GM23248 (cell line): Measurements from ENCODE around the gene LRRC8E. TPM values are rescaled to one million over a fixed set of nuclear protein-coding genes. Genes with fewer than 3 reads are reported as not detected.

ENCODE experiments used
- DNase-seq: peaks from one replicate; pipeline ENCODE4 v3.0.0-alpha.2; 2015
- H2AFZ ChIP-seq: fragments of 200-600 bp; sonication (generic); 2 replicates; pipeline ENCODE4 v1.6.1; 2016; ENCODE audit warnings: antibody characterized with exemption
- H3F3A ChIP-seq: fragments of 200-600 bp; sonication (generic); 2 replicates; pipeline ENCODE4 v1.6.1; 2016; ENCODE audit warnings: mild to moderate bottlenecking, antibody characterized with exemption, mixed run types; ENCODE audit not compliant: insufficient read depth
- H3K27ac ChIP-seq: fragments of 200-600 bp; sonication (generic); 2 replicates; pipeline ENCODE4 v1.5.1; 2016; ENCODE audit warnings: mild to moderate bottlenecking
- H3K27me3 ChIP-seq: fragments of 200-600 bp; sonication (generic); replicated peaks from 2 replicates; pipeline ENCODE4 v1.6.1; 2016; ENCODE audit warnings: mild to moderate bottlenecking; ENCODE audit not compliant: insufficient read depth
- H3K36me3 ChIP-seq: fragments of 200-600 bp; sonication (generic); 2 replicates; pipeline ENCODE4 v1.6.1; 2016; ENCODE audit warnings: low read depth, mild to moderate bottlenecking
- H3K4me1 ChIP-seq: fragments of 200-600 bp; sonication (generic); 2 replicates; pipeline ENCODE4 v1.6.1; 2016; ENCODE audit warnings: mild to moderate bottlenecking; ENCODE audit not compliant: insufficient read depth
- H3K4me2 ChIP-seq: fragments of 200-600 bp; sonication (generic); one replicate; pipeline ENCODE4 v1.6.1; 2016; ENCODE audit warnings: mild to moderate bottlenecking; ENCODE audit not compliant: unreplicated experiment
- H3K4me3 ChIP-seq: fragments of 200-600 bp; sonication (generic); 2 replicates; pipeline ENCODE4 v1.5.1; 2016; ENCODE audit warnings: mild to moderate bottlenecking
- H3K79me2 ChIP-seq: fragments of 200-600 bp; sonication (generic); 2 replicates; pipeline ENCODE4 v1.6.1; 2016; ENCODE audit warnings: mild to moderate bottlenecking; ENCODE audit not compliant: insufficient read depth
- H3K9ac ChIP-seq: fragments of 200-600 bp; sonication (generic); 2 replicates; pipeline ENCODE4 v1.6.1; 2016; ENCODE audit warnings: mild to moderate bottlenecking
- H3K9me2 ChIP-seq: fragments of 200-600 bp; sonication (generic); 2 replicates; pipeline ENCODE4 v1.6.1; 2016; ENCODE audit warnings: mixed run types, mild to moderate bottlenecking, moderate library complexity; ENCODE audit not compliant: insufficient read depth
- H3K9me3 ChIP-seq: fragments of 200-600 bp; sonication (generic); one replicate; pipeline ENCODE4 v1.6.1; 2017; ENCODE audit warnings: low read depth
- H4K20me1 ChIP-seq: fragments of 200-600 bp; sonication (generic); 2 replicates; pipeline ENCODE4 v1.6.0; 2016; ENCODE audit not compliant: insufficient read depth
- EZH2 ChIP-seq: fragments of 200-600 bp; sonication (generic); IDR thresholded peaks from 2 replicates; pipeline ENCODE4 v1.6.1; 2018; ENCODE audit warnings: antibody characterized with exemption, mild to moderate bottlenecking; ENCODE audit not compliant: insufficient read depth, poor library complexity, severe bottlenecking
- EZH2phosphoT487 ChIP-seq: fragments of 200-600 bp; sonication (generic); IDR thresholded peaks from 2 replicates; pipeline ENCODE4 v1.6.1; 2018; ENCODE audit warnings: antibody characterized with exemption, moderate library complexity, mild to moderate bottlenecking, low read depth; ENCODE audit not compliant: insufficient read depth
- WGBS, 2 experiments: methylation state at CpG; one replicate each; pipeline ENCODE4 v1.1.6; 2015 to 2017; ENCODE audit warnings: low lambda C conversion rate in 2 of 2, low coverage in 1 of 2; ENCODE audit errors: missing lambda C conversion rate in 2 of 2; 5-methylcytosine and 5-hydroxymethylcytosine counted together
- in situ Hi-C: fragments of 300-500 bp; cut with MboI; formaldehyde crosslinking; loops from 2 replicates; pipeline ENCODE4 v1.15.0; 2020
- polyA plus RNA-seq: library from polyadenylated mRNA; unstranded; fragments of >200 nt; fragmentation: Nextera tagmentation; extraction: Ambion mirVana; gene quantifications from 2 replicates; pipeline ENCODE4 v1.2.1, GENCODE V29; 2016
- total RNA-seq: library from RNA; depleted of rRNA; stranded (reverse); fragments of >200 nt; shearing (Covaris generic); gene quantifications from 2 replicates; pipeline ENCODE4 v1.2.3, GENCODE V29; 2014

The LRRC8E gene
- total and polyA plus RNA-seq, 2 experiments from 2014 or later: 3.6 to 3.7 TPM

GRCh38 chr19:7905859-7906258, 17.5 kb downstream of the LRRC8E start:
- Histone ChIP-seq H3K9me3 (no peaks in the 10 kb centered on the region), H3K4me2 (no peak overlapping the region), H3K4me1 (peaks cover 10% of the 10 kb centered on the region), H3K36me3 (no peaks in the 10 kb centered on the region), H3F3A (no peaks in the 10 kb centered on the region), H3K79me2 (peaks cover 56% of the 10 kb centered on the region), H3K4me3 (no peak overlapping the region), H4K20me1 (no peaks in the 10 kb centered on the region; the same call in 1 of the 2 replicates), H3K9ac (peak overlapping the region; percentile 89; the same call in 1 of the 2 replicates), H2AFZ (no peak overlapping the region), H3K9me2 (no peaks in the 10 kb centered on the region), H3K27ac (no peak overlapping the region), H3K27me3 (no peaks in the 10 kb centered on the region)
- no peak for DNase-seq
- 90% methylated on average over 6 to 10 of the region's 10 CpGs for WGBS, 2 experiments
- in situ Hi-C loops: no loop called here
- TF ChIP-seq EZH2phosphoT487: no peak

GRCh38 chr19:7907122-7907521, 18.8 kb downstream of the LRRC8E start:
- TF ChIP-seq EZH2: no peak
- H2AFZ ChIP-seq: no peak overlapping the region
- no peaks in the 10 kb centered on the region for H3F3A ChIP-seq
- no peak overlapping the region for H3K9ac ChIP-seq
- DNase-seq: no peak
- H3K27me3 ChIP-seq: no peaks in the 10 kb centered on the region
- no peaks in the 10 kb centered on the region for H3K9me3 ChIP-seq
- no peak overlapping the region for H3K4me3 ChIP-seq
- no peaks in the 10 kb centered on the region; the same call in 1 of the 2 replicates for H4K20me1 ChIP-seq
- no peaks in the 10 kb centered on the region for H3K9me2 ChIP-seq
- H3K36me3 ChIP-seq: no peaks in the 10 kb centered on the region
- H3K27ac ChIP-seq: no peak overlapping the region
- in situ Hi-C loops: no loop called here
- H3K79me2 ChIP-seq: peaks cover 52% of the 10 kb centered on the region
- H3K4me2 ChIP-seq: no peak overlapping the region
- WGBS, 2 experiments: 92 to 93% methylated on average over 19 of the region's 19 CpGs
- peaks cover 10% of the 10 kb centered on the region for H3K4me1 ChIP-seq

GRCh38 chr19:7907544-7907943, 19.2 kb downstream of the LRRC8E start:
- Histone ChIP-seq H3K9me2 (no peaks in the 10 kb centered on the region), H3K36me3 (no peaks in the 10 kb centered on the region), H3K4me2 (no peak overlapping the region), H3K9me3 (no peaks in the 10 kb centered on the region), H3F3A (no peaks in the 10 kb centered on the region), H3K9ac (no peak overlapping the region), H4K20me1 (no peaks in the 10 kb centered on the region; the same call in 1 of the 2 replicates), H3K4me3 (no peak overlapping the region), H2AFZ (no peak overlapping the region), H3K27ac (no peak overlapping the region), H3K27me3 (no peaks in the 10 kb centered on the region), H3K4me1 (peaks cover 7% of the 10 kb centered on the region), H3K79me2 (peaks cover 48% of the 10 kb centered on the region)
- DNase-seq: no peak
- WGBS, 2 experiments: 83 to 89% methylated on average over 11 of the region's 11 CpGs
- in situ Hi-C loops: no loop called here
- no peak for TF ChIP-seq EZH2phosphoT487
- TF ChIP-seq EZH2: no peak

GRCh38 chr19:7908078-7908699, 19.9 kb downstream of the LRRC8E start:
- Histone ChIP-seq H3K9ac (no peak overlapping the region), H3F3A (no peaks in the 10 kb centered on the region), H3K27me3 (no peaks in the 10 kb centered on the region), H3K9me2 (no peaks in the 10 kb centered on the region), H4K20me1 (no peaks in the 10 kb centered on the region; the same call in 1 of the 2 replicates), H3K36me3 (no peaks in the 10 kb centered on the region; the same call in 1 of the 2 replicates), H3K4me1 (peaks cover 7% of the 10 kb centered on the region), H3K9me3 (no peaks in the 10 kb centered on the region), H2AFZ (no peak overlapping the region), H3K4me2 (no peak overlapping the region), H3K79me2 (peaks cover 48% of the 10 kb centered on the region), H3K27ac (no peak overlapping the region), H3K4me3 (no peak overlapping the region)
- TF ChIP-seq EZH2 (no peak), EZH2phosphoT487 (no peak)
- in situ Hi-C loops: no loop called here
- WGBS, 2 experiments: 81 to 82% methylated on average over 13 to 14 of the region's 14 CpGs
- DNase-seq: no peak
